HG02678 (cell line): ENCODE data around the gene NAV2.

ENCODE experiments used
- ATAC-seq: cut with Tn5 transposase; IDR thresholded peaks from one replicate; pipeline ENCODE4 v1.9.1; 2021; ENCODE audit warnings: mild to moderate bottlenecking, moderate library complexity; ENCODE audit not compliant: unreplicated experiment

The NAV2 gene

DNA sequence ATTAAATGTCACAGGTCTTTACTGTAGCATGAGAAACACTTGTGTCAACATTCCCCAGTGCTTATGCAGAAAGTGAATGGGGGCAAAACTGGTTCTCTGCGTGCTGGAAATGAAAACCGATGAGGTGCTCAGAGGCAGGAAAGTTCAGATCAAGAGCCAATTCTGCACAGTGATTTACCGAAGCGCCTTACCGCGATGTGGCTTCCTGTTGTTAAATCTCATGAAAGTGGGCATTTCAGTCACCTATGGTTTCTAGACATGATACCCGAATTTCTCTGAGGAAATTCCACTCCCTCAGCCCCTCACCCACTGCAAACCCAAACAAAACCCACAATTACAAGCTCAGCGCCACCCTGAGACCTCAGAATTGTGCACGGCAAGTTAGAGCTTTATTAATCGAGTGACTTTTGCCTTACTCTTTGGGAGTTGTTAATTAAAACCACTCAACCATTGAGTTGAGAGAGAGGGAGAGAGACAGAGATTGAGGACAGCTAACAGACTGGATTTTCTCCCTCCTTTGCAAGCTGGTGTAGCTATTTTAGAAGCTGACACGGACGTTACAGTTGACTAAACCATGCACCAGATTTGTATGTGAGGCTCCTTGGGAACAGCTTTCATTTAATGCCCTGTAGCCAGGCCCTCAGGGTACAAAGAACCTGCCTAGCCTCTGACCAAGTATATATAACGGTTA lies 251.2 kb downstream of the NAV2 start:
- ATAC-seq = no peak

DNA sequence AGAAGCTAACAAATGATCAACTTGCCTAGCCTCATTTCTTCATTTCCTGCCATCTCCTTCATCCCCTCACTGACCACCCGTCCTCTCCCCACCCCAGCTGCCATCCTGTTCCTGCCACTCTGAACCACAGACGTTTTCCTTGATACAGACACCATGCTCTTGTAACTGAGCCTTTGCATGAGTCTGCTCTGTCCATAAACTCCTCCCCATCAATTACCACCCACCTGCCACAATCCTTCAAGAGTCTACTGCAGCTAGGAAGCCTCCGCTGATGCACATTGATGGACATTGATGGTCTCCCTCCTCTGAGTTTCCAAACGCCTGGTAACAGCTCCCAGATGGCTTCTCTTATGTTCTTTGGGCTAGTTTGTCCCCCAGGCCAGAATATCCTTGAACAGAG lies 253.8 kb downstream of the NAV2 start:
- ATAC-seq = no peak

DNA sequence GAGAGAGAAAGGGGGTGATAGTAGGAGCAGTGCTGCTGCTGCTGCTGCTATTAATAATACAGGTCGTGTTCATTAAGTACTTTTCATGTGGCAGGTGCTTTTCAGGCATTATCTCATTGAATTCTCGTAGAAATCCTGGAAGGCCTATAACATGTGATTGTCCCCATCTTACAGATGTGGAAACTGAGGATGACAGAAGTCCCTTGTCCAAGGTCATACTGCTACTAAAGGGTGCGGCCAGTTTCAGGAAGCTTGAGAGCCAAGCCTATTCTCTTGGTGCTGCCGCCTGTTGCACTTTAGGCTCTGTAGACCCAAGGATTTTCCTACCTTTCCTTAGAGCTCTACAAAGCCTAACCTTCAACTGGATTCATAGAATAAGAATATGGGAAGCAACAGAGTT lies 254.3 kb downstream of the NAV2 start:
- no peak for ATAC-seq

DNA sequence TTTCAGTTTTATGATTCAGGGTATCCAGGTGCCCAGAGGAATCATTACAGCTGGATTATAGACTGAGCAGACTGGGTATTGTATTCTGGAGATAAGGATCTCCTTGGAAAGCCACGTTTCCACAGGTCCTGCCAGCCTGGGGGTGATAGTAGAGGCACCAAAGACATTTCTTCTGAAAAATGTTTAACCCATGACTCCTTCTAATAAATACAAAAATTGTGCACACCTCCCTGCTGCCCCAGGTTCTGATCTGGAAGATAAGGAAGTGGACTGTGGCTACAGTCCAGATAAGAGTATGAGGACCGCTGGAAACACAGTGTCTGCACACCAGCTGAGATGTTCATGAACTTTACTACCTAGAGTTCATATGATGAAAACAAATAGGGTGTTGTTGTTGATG lies 255.2 kb downstream of the NAV2 start:
- no peak for ATAC-seq

DNA sequence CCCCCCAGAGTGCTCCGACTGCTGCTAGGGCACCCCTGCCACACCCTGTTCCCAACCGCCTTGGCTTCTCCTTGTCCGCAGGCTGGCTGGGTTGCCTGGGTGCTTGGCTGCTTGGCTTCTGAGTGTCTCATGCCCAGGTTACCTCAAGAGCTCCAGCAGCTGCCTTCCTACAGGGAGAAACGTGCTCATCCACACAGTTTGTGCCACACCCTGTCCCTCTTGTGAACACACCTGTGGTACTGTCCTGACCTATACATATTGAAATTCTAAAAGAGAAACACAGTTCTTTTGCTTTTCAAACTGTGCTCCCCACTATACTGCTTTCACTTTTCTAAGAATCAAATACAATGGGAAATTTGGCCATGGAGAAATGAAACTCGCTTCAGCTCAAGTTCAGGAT lies 256.2 kb downstream of the NAV2 start:
- ATAC-seq = no peak

DNA sequence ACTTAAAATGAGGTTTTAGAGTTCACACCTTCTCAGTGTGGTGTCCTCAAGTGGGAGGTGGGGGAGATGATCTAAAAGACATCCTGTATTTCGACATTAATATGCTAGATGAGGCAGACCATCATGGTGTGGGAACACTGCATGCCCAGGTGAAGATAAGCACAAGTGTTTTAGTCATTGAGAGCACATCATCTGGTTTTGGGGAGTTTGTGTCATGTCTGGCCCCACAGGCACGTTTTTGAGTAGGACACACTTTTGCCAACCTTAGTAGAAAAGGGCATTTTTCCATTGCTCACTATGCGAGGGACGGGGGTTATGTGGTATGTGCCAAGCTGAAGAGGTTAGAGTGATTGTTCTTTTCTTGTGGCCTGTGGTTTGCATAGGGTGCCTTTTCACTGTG lies 258.3 kb downstream of the NAV2 start:
- no peak for ATAC-seq

DNA sequence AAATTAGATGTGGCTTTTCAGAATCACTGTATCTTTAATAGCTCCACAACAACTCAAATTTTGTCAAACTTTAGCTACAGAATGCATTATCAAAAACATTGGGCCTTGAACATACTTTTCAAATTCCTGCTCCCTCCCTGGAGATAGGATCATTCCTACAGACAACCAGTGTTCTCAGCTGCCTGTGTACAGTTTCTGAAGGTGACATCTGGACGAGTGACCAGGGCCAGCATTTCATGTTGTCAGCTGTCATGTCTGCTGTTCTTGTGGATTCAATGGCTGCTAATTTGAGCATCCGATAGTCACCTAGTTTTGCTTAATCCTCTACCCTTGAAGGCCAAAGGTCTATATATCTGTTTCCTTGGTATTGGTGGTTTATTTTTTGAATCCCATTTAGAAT lies 259.5 kb downstream of the NAV2 start:
- ATAC-seq = no peak

DNA sequence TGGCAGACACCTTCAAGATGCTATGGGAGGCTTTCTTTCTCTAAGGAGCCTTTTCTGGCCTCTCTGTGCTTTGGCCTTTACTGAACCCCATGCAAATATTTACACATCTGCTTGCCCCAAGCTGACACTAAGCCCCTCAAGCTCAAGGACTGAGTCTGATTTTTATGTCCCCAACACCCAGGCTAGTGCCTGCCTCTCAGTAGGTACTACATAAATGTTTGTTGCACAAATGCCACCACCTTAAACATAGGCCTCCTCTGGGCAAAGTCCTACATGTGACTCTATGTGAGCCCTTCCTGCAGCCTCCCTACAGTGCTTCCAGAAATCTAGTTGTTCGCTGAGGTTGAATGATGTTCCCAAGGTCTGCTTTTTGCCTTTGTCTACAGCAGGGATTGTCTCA lies 260.0 kb downstream of the NAV2 start:
- no peak for ATAC-seq

DNA sequence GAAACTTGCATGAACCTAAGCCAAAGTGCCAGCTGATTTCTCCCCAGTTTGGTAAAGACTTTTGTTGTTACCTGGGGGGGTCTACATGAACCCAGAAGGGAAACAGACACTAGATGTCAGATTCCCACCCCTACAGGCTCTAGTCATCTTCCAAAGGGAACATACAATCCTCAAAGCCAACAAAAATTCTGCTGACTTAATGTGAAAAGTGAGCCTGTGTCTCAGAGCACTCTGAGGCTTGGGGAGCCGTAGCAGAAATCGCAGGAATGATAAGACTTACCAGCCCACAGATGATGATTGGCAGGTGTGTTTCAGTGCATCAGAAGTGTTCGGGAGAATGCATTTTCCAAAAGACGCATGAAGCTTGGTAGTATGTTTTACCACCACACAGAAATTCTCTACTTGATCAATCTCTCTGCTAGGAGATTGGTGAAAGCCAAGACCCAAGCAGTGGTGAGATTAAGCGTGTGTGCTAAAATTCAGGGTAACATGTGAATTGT lies 260.5 kb downstream of the NAV2 start:
- ATAC-seq = no peak

DNA sequence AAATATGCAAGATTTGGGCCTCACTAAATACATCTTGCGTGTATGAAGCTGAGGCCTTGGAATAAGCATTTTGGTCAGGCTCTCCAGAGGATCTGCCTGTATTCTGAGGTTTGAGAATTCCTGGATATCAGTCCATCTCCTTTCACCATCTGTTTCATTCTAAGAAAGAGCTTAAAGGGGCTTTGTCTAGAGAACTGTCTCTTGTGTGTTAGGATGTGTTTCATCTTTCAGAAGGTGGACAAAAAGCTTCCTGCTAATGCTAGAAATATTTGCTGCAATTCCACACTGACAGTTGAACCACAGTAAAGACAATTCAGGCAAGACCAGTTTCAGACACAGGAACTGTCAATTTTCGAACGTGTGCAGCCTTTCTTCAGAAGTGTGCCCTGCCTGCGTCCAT lies 262.2 kb downstream of the NAV2 start:
- no peak for ATAC-seq

DNA sequence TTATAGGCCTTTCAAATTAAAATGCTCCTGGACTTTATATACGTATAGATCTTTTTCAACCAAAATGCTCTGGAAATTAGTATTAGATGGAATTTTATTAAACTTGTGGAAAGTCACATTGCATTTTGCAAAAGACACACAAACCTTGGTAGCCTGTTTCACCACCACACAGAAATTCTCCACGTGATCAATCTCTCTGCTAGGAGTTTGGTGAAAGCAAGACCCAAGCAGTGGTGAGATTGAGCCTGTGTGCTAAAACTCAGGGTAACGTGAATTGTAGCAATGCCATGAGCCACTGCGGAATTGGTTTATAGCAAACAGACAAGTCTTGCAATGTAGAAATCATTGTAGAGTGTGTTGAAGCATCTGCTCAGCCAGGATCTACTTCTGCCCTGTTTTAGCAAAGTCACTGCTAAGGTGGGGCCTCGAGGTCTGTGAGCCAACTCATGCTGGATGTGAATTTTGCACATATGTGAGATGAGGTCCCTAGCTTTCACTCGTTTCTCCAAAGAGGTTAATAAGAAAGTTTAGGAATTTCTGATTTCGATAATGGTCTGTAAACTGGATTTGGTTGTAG lies 262.9 kb downstream of the NAV2 start:
- no peak for ATAC-seq

DNA sequence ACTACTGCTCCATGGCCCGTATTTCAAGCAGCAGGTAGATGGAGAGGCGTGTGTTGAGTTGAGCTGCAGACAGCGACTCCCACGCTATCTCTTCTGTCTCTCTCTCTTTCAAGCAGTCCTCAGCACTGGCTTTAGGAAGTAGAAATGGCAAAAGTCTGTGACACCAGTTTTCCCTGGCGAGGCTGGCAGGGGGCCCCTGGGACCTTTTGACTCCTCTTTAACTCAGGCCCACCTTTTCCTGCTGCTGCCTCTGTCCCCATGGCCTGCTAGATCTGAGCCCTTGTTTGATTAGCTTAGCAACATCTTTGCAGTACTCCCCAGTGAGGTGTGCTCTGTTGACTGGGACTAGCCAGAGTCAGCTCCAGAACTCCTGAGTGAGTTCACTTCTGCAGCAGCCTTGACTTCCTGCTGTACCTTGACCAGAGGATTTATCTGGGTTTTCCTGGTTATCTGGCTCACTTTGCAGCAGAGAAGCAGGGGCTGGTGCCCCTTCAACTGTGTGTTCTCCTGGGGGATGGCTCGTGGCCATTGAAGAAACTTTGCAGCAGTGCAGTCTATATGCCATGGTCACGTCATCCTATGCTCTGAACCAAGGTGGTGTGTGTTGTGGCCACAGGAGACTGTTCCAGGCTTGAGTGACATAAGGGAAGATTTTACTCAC lies 263.8 kb downstream of the NAV2 start:
- ATAC-seq = no peak

DNA sequence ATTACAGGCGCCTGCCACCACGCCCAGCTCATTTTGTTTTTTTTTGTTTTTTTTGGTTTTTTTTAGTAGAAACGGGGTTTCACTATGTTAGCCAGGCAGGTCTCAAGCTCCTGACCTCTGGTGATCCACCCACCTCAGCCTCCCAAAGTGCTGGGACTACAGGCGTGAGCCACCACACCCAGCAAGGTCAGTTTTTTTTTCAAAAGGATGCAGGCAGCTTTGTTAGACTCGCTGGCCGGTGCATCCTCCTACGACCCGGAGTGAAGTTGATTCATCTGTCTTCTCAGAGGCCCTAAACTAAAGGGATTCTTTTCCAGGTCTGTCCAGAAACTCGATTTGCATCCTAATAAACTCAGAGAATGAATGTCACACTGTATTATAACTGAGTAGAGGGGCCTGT lies 265.3 kb downstream of the NAV2 start:
- ATAC-seq = no peak

DNA sequence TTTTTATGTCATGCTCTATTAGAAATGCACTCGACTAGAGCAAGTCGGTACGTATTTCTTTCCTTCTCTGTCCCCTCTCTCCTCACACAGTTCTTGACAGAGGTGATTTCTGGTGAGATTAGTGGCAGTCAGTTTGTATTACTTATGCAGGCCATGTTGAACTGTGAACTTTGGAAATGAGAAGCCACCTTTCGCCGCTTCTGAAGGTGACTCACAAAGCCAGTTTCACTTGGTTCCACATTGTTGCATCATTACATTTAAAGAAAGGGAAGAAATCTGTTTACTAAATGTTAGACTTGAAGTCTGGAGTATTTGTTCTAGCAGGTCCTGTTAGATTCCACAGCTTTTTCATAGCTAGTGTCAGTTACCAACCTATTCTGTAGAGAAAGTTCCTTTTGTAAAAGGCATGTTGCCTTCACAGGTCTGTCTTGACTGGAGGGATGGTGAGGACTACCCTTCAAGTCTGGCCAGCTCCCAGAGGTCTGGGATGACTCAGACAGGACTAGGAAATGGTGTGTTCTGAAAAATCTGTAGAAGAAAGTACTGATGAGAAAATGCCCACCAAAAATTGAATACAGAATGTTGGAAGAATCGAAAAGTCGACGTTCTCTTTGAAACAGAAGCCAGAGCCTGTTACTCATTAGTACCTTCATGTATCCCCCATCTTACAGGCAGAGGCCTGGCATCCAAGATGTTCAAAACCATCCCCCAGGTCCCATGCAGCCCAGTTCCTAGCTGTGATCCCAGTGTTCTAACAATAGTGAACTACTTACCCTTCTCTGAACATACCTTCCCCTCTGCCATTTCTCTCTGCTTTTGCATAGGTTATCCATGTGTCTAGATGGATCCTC lies 266.3 kb downstream of the NAV2 start:
- peak; percentile 68 for ATAC-seq

DNA sequence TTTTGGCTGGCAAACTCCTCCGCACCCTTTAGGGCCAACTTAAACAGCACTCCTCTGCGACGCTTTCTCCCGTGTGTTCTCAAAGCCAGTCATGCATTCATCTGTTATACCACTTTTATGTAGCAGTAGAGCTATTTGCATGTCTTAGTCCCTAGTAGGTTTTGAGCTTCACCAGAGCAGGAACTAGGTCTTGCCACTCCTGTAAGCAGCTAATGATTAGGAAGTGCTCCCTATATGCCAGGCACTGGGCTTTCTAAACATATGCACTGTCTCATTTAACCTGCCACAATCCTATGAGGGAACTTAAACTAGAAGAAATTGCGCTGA lies 266.8 kb downstream of the NAV2 start:
- peak; percentile 80 for ATAC-seq

DNA sequence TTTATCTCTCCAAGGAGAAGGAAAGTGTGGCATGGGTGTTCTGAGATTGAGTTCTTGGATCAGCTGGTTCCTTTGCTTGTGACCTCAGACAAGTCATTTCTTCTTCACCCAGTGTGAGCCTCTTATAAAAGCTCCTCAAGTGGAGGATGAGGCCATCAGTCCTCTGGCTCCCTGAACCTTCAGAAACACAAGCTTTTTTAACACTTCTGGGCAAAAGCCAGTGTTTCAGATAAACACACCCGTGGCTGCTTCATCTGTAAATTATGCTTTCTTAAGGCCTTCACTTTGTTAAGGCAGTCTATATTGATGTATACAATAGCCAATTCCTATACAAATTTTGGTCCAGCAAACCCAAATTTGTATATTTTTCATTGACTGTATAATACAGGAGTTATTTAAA lies 267.8 kb downstream of the NAV2 start:
- ATAC-seq = no peak

DNA sequence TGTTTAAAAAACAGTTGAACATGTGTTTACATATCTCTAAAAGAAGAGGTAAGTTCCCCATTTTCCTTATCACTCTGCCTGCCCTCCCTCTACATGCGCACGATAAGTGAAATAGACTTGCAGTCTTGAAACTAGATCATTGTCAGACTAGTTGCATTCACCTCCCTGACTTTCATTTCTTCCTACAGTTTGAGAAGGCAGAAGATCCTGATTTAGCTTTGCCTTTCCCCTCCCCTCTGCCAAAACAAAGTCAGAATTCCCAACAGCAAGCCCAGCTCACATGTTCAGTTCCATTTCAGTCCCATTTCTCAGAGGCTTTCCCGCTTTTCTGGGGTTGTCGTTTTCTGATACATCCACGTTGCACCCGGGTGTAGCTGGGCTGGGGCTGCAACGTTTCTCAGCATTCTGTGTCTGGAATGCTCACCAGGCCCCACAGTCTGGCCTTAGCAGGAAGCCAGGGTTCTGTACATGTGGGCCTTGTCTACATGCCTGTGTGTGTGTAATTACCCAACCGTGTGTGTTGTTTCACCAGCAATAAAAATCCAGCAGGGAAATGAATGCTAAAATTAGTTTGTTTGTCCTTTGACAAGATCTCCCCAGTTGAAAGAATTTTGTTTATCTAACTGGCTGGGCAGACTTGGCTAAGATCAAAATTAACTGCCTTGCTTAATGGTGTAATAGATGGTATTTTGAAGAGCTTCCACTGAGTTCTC lies 268.5 kb downstream of the NAV2 start:
- ATAC-seq = no peak

DNA sequence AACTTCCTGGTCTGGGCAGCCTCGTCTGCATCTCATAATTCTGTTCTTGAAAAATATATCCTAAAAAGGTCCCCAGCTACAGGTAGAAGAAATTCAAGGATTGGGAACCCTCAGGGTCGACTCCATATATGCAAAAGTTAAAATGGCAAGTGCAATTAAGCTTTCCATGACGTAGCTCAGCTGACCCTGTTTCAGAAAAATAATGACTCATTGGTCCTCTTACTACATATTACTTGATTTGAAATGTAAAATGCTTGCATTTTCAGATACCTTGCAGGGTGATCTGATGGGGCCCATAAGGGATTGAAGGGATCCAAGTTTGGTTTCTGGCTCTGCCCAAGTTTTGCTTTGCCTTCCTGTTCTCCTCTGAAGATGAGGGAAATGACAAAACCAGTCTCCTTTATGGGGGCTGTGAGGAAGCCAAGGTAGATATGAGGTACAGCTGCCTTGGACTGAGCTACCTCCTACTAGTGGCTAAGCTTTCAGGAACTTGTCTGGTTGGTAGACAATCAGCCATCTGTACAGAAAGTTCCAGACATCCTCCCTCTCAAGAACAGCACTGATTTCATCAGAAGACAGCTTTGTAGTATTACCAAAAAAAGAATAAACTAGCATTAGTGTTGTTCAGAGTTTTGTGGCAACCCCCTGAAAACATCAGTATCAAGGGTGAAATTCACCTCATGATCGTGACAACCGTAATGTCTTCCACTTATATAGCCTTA lies 270.3 kb downstream of the NAV2 start:
- ATAC-seq = no peak

DNA sequence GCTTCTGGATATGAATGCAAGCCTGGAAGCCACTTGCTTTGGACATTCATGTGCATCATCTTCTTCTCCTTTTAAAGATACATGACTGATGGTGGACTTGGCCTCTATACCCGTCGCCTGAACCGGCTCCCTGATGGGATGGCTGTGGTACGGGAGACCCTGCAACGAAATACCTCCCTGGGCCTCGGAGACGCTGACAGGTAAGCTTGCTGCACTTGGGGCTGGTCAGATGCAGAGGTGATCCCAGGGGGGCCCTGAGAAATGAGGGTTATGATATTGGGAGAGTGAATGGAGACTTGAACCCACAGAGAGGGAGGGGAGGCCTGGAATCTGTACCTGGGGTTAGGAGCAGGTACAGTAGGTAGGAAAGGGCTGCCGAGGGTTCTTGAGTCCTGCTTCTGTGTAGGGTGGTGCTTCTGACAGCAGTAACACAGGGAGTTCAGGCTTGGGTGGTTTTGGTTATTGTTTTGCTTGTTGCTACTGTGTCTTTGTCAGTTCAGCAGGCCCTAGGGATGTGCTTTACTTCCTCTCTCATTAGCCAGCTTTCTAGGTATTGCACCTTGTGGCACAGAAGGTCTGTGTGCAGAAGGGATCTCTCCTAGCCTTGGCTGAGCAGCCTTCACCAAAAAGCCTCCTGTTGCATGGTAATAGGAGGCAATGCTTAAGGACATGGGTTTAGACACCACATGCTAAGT lies 271.6 kb downstream of the NAV2 start:
- ATAC-seq = no peak

DNA sequence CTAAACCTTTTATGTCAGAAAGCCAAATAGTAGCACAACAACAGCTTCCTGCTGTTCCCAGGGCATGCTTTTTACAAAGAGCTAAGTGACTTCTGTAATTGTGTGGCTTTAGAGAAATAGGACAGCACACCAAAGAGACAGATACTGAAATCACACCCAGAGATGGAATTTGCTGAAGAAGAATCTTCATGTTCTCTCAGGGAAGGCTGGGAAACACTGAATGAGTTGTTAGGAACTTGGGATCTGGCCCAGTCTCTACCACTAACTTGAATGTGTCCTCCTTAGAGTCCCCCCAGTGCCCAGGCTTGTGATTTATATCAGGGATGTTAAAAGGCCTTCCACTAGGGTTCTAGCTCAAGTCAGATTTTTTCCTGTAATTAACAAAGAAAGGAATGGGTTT lies 272.5 kb downstream of the NAV2 start:
- ATAC-seq = no peak
